Caco-2 (cell line): Measurements from ENCODE around the gene ZCCHC10. TPM values are rescaled to one million over a fixed set of nuclear protein-coding genes. Genes with fewer than 3 reads are reported as not detected.
"Not testable (repeated sequence)": the region's sequence is repeated elsewhere in the genome, so short reads cannot be mapped to it uniquely, and the experiment has no call there.

Experiments used
- BruUV-seq: library from RNA; stranded (reverse); fragments of 400-500 nt; replicated peaks from 2 replicates; lab custom pipeline; 2021; lab: Mats Ljungman, UMichigan
- CTCF ChIA-PET: fragments of 300-600 bp; sonication (Branson Sonifier 250); formaldehyde crosslinking; loops from one replicate; lab custom pipeline; 2022; ENCODE audit warnings: antibody characterized with exemption; lab: Charles Lee
- POLR2A ChIA-PET: fragments of 300-600 bp; sonication (Branson Sonifier 250); formaldehyde crosslinking; loops from one replicate; lab custom pipeline; 2022; ENCODE audit warnings: antibody characterized with exemption; lab: Charles Lee
- DNase-seq, 2 experiments: peaks; one replicate each; pipeline versions ENCODE4 v3.0.0 to v3.0.0-alpha.2; 2020 to 2022
- H3K27me3 ChIP-seq: replicated peaks from 2 replicates; pipeline ENCODE4 v1.6.0; 2011; ENCODE audit warnings: low read length; ENCODE audit not compliant: control insufficient read depth, insufficient read depth
- H3K36me3 ChIP-seq: 2 replicates; pipeline ENCODE4 v1.5.1; 2011; ENCODE audit warnings: low read length; ENCODE audit not compliant: control insufficient read depth, insufficient read depth
- H3K4me1 ChIP-seq: fragments of 250-450 bp; sonication (Bioruptor Pico); 2 replicates; pipeline ENCODE4 v1.5.1; 2020; ENCODE audit warnings: mild to moderate bottlenecking
- H3K4me3 ChIP-seq: 2 replicates; pipeline ENCODE4 v1.5.1; 2011; ENCODE audit warnings: low read depth, mild to moderate bottlenecking, control low read depth, low read length
- H3K9me3 ChIP-seq: fragments of 250-450 bp; sonication (Bioruptor Pico); 2 replicates; pipeline ENCODE4 v1.5.1; 2020; ENCODE audit warnings: mild to moderate bottlenecking, moderate library complexity
- H3K27ac Mint-ChIP-seq: one replicate; pipeline ENCODE4 v1.8.0; 2022; ENCODE audit warnings: mixed read lengths; ENCODE audit not compliant: unreplicated experiment
- H3K27me3 Mint-ChIP-seq: one replicate; pipeline ENCODE4 v1.8.0; 2022; ENCODE audit warnings: mixed read lengths; ENCODE audit not compliant: insufficient read depth, unreplicated experiment
- H3K36me3 Mint-ChIP-seq: one replicate; pipeline ENCODE4 v1.8.0; 2022; ENCODE audit warnings: mild to moderate bottlenecking, mixed read lengths; ENCODE audit not compliant: insufficient read depth, unreplicated experiment
- H3K4me1 Mint-ChIP-seq: one replicate; pipeline ENCODE4 v1.8.0; 2022; ENCODE audit warnings: low read depth, mixed read lengths; ENCODE audit not compliant: unreplicated experiment
- H3K4me3 Mint-ChIP-seq: one replicate; pipeline ENCODE4 v1.8.0; 2022; ENCODE audit warnings: mild to moderate bottlenecking, moderate library complexity, mixed read lengths; ENCODE audit not compliant: unreplicated experiment
- H3K9me3 Mint-ChIP-seq: one replicate; pipeline ENCODE4 v1.8.0; 2022; ENCODE audit warnings: mixed read lengths; ENCODE audit not compliant: unreplicated experiment
- CTCF ChIP-seq, 2 experiments: fragments of 200-600 bp in 1 of 2; IDR thresholded peaks; 1 replicate in 1 of 2; 2 replicates in 1 of 2; pipeline versions ENCODE4 v1.5.1 to v1.8.0; 2011 to 2022; ENCODE audit warnings: antibody characterized with exemption in 1 of 2, control low read depth in 1 of 2, inconsistent platforms in 1 of 2, low read depth in 1 of 2, low read length in 1 of 2, mild to moderate bottlenecking in 1 of 2, moderate library complexity in 1 of 2; ENCODE audit not compliant: insufficient read depth in 1 of 2, severe bottlenecking in 1 of 2, unreplicated experiment in 1 of 2
- intact Hi-C: fragments of 100-400 bp; cut with micrococcal nuclease; formaldehyde crosslinking; loops from one replicate; pipeline ENCODE4 v1.10.0; 2022; ENCODE audit not compliant: unreplicated experiment
- total RNA-seq: library from RNA; stranded (reverse); gene quantifications from 2 replicates; pipeline ENCODE4 v1.2.3, GENCODE V29; 2022

The ZCCHC10 gene
- total RNA-seq, 1 experiment from 2014 or later = 32.9 TPM

- ChIA-PET CTCF (interaction anchor here (0.6 kb wide), 1 partner anchor 22 kb away, joined by 3 read pairs; no protein-coding TSS in a partner anchor), POLR2A (interaction anchor here (0.6 to 1.0 kb wide), 3 partner anchors 14 to 86 kb away, joined by 3 to 8 read pairs (median 6); no protein-coding TSS in a partner anchor)
- H3K4me3 Mint-ChIP-seq = peak overlapping the region; percentile 42
These were observed 22.8 kb upstream of the ZCCHC10 start for GRCh38 chr5:133048993-133049725.

GRCh38 chr5:133047404-133047803, 21.1 kb upstream of the ZCCHC10 start:
- no peak overlapping the region for H3K4me3 ChIP-seq
- no peaks in the 10 kb centered on the region for H3K9me3 Mint-ChIP-seq
- H3K9me3 ChIP-seq = no peaks in the 10 kb centered on the region
- H3K27me3 ChIP-seq = no peaks in the 10 kb centered on the region
- H3K4me1 ChIP-seq = peaks cover 18% of the 10 kb centered on the region
- no TSS peak for BruUV-seq
- H3K36me3 ChIP-seq = no peaks in the 10 kb centered on the region
- CTCF ChIA-PET = no interaction called here
- POLR2A ChIA-PET = no interaction called here
- DNase-seq = no peak
- peaks cover 30% of the 10 kb centered on the region for H3K4me1 Mint-ChIP-seq
- no peaks in the 10 kb centered on the region for H3K27me3 Mint-ChIP-seq
- TF ChIP-seq CTCF (IDR thresholded peaks at IDR 0.05; ENCODE audit: insufficient read depth in 1 of 2, low read depth in 1 of 2, low read length in 1 of 2, severe bottlenecking in 1 of 2, unreplicated experiment in 1 of 2) = no peak
- no peak overlapping the region for H3K4me3 Mint-ChIP-seq
- intact Hi-C loops = no loop called here
- H3K27ac Mint-ChIP-seq = no peak overlapping the region
- peaks cover 19% of the 10 kb centered on the region for H3K36me3 Mint-ChIP-seq

More at GRCh38 chr5:133048993-133049725, 22.8 kb upstream of the ZCCHC10 start:
- Mint-ChIP-seq H3K27me3 (no peaks in the 10 kb centered on the region), H3K27ac (peak overlapping the region; percentile 18), H3K4me1 (peaks cover 19% of the 10 kb centered on the region), H3K36me3 (peaks cover 26% of the 10 kb centered on the region), H3K9me3 (no peaks in the 10 kb centered on the region)
- DNase-seq = no peak
- Histone ChIP-seq H3K4me3 (no peak overlapping the region), H3K36me3 (no peaks in the 10 kb centered on the region), H3K9me3 (no peaks in the 10 kb centered on the region), H3K4me1 (peaks cover 18% of the 10 kb centered on the region), H3K27me3 (no peaks in the 10 kb centered on the region)
- no TSS peak for BruUV-seq
- intact Hi-C loops = no loop called here
- no peak for TF ChIP-seq CTCF (IDR thresholded peaks at IDR 0.05; ENCODE audit: insufficient read depth in 1 of 2, low read depth in 1 of 2, low read length in 1 of 2, severe bottlenecking in 1 of 2, unreplicated experiment in 1 of 2)

GRCh38 chr5:133046560-133046959, 20.2 kb upstream of the ZCCHC10 start:
- POLR2A ChIA-PET, H3K9me3 ChIP-seq, BruUV-seq, H3K9me3 Mint-ChIP-seq, H3K4me3 Mint-ChIP-seq, DNase-seq, CTCF ChIA-PET, H3K27me3 ChIP-seq, H3K4me3 ChIP-seq, H3K36me3 ChIP-seq, intact Hi-C loops, H3K27ac Mint-ChIP-seq, H3K27me3 Mint-ChIP-seq: not testable (repeated sequence)
- peaks cover 31% of the 10 kb centered on the region for H3K4me1 Mint-ChIP-seq
- H3K4me1 ChIP-seq = peaks cover 18% of the 10 kb centered on the region
- peaks cover 10% of the 10 kb centered on the region for H3K36me3 Mint-ChIP-seq
